Keratinocyte (primary cell): ENCODE data around the gene KIF1B. TPM values are rescaled to one million over a fixed set of nuclear protein-coding genes. Genes with fewer than 3 reads are reported as not detected.
"Not testable (repeated sequence)": the region's sequence is repeated elsewhere in the genome, so short reads cannot be mapped to it uniquely, and the experiment has no call there.

ENCODE experiments used
- DNase-seq: peaks from one replicate; pipeline ENCODE4 v3.0.0-alpha.2; 2011; ENCODE audit warnings: low read depth, missing footprints, low spot score
- FAIRE-seq: peaks from 2 replicates; lab custom pipeline; 2011; peaks lifted over from hg19 to GRCh38; lab: Jason Lieb, UNC
- H2AFZ ChIP-seq: 2 replicates; pipeline ENCODE4 v1.6.0; 2012; ENCODE audit warnings: low read length, control low read depth, inconsistent platforms; ENCODE audit not compliant: control insufficient read depth
- H3K27ac ChIP-seq: 2 replicates; pipeline ENCODE4 v1.5.1; 2011; ENCODE audit warnings: low read length; ENCODE audit not compliant: control insufficient read depth, insufficient read depth
- H3K27me3 ChIP-seq: 3 replicates; pipeline ENCODE4 v1.6.0; 2011; ENCODE audit warnings: low read length; ENCODE audit not compliant: control insufficient read depth, insufficient read depth; ENCODE audit errors: extremely low read depth
- H3K36me3 ChIP-seq, 2 experiments: 2 replicates in 1 of 2; 3 replicates in 1 of 2; pipeline ENCODE4 v1.5.1; 2011; ENCODE audit warnings: low read length in 2 of 2, mild to moderate bottlenecking in 1 of 2; ENCODE audit not compliant: control insufficient read depth in 2 of 2, insufficient read depth in 2 of 2; ENCODE audit errors: extremely low read depth in 1 of 2
- H3K4me1 ChIP-seq: 3 replicates; pipeline ENCODE4 v1.5.1; 2011; ENCODE audit warnings: low read length; ENCODE audit not compliant: control insufficient read depth, insufficient read depth; ENCODE audit errors: extremely low read depth
- H3K4me2 ChIP-seq: 3 replicates; pipeline ENCODE4 v1.6.0; 2011; ENCODE audit warnings: low read depth, low read length; ENCODE audit not compliant: control insufficient read depth, insufficient read depth; ENCODE audit errors: extremely low read depth
- H3K4me3 ChIP-seq, 3 experiments: fragments of 200-600 bp in 1 of 3; sonication (generic) in 1 of 3; 2 replicates in 2 of 3; 3 replicates in 1 of 3; pipeline ENCODE4 v1.5.1; 2011 to 2016; ENCODE audit warnings: low read length in 3 of 3, mild to moderate bottlenecking in 3 of 3, control low read depth in 2 of 3, inconsistent platforms in 1 of 3, low read depth in 1 of 3, mixed read lengths in 1 of 3, mixed run types in 1 of 3, moderate library complexity in 1 of 3; ENCODE audit not compliant: control insufficient read depth in 2 of 3, insufficient read depth in 2 of 3; ENCODE audit errors: extremely low read depth in 1 of 3
- H3K79me2 ChIP-seq: 2 replicates; pipeline ENCODE4 v1.6.0; 2012; ENCODE audit warnings: low read length; ENCODE audit not compliant: control insufficient read depth, insufficient read depth
- H3K9ac ChIP-seq: 3 replicates; pipeline ENCODE4 v1.6.0; 2011; ENCODE audit warnings: low read length; ENCODE audit not compliant: control insufficient read depth, insufficient read depth; ENCODE audit errors: extremely low read depth
- H3K9me1 ChIP-seq: 3 replicates; pipeline ENCODE4 v1.6.0; 2011; ENCODE audit warnings: low read length; ENCODE audit not compliant: control insufficient read depth, insufficient read depth; ENCODE audit errors: extremely low read depth
- H3K9me3 ChIP-seq: 2 replicates; pipeline ENCODE4 v1.5.1; 2012; ENCODE audit warnings: low read depth, low read length; ENCODE audit not compliant: control insufficient read depth
- H4K20me1 ChIP-seq: 3 replicates; pipeline ENCODE4 v1.6.0; 2011; ENCODE audit warnings: low read length; ENCODE audit not compliant: control insufficient read depth, insufficient read depth; ENCODE audit errors: extremely low read depth
- EZH2 ChIP-seq: IDR thresholded peaks from one replicate; pipeline ENCODE4 v1.6.1; 2012; ENCODE audit warnings: inconsistent platforms, mild to moderate bottlenecking, low read length, moderate library complexity
- dilution Hi-C: fragments of 300-500 bp; cut with MboI; formaldehyde crosslinking; loops from one replicate; pipeline ENCODE4 v1.7.0; 2020; ENCODE audit warnings: low sequenced_read_pairs; ENCODE audit not compliant: extremely low pct_ligation_motif_present
- polyA plus RNA-seq, 5 experiments: library from polyadenylated mRNA; depleted of rRNA in 3 of 5; stranded (reverse) in 3 of 5; stranded (forward) in 1 of 5; unstranded in 1 of 5; fragments of >200 nt; gene quantifications; 1 replicate in 1 of 5; 2 replicates in 3 of 5; 3 replicates in 1 of 5; pipeline versions ENCODE4 v1.2.1 to v1.2.3, GENCODE V29; 2011 to 2012; ENCODE audit warnings: missing spikeins in 2 of 5, low read depth in 1 of 5, low replicate concordance in 1 of 5
- TF ChIP-seq, protein P1 (sequence below), 3 experiments: IDR thresholded peaks in 1 of 3; conservative IDR thresholded peaks in 1 of 3; optimal IDR thresholded peaks in 1 of 3; 2 replicates in 2 of 3; 3 replicates in 1 of 3; pipeline versions ENCODE3 to v1.5.1; 2011; ENCODE audit warnings: low read length in 3 of 3, mild to moderate bottlenecking in 3 of 3, moderate library complexity in 2 of 3, control low read depth in 1 of 3, inconsistent platforms in 1 of 3; ENCODE audit not compliant: insufficient read depth in 2 of 3; ENCODE audit errors: extremely low read depth in 1 of 3

The KIF1B gene
- polyA plus RNA-seq, 1 donor (not counting 4 experiments of a cell fraction or from before 2014, with no cell fraction given), result 15.1 TPM

DNA sequence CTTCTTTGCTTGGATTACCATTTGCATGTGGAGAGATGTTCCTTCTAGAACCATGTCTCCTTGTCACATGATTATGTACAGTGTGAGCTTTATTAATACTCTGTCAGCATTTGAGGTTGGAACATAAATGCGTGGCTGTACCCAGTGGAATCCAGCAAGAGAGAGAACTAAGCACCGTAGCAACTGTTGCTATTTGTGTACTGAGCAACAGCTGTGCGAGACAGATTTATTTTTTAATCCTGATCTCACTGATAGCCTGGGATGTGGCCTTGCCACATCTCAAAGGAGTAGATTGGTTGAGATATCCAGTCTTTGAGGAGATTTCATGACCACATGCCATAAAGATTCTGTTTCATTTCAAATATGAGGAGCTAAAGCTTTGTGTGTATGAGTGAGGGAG lies 43.4 kb downstream of the KIF1B start:
- TF ChIP-seq, protein P1, sequence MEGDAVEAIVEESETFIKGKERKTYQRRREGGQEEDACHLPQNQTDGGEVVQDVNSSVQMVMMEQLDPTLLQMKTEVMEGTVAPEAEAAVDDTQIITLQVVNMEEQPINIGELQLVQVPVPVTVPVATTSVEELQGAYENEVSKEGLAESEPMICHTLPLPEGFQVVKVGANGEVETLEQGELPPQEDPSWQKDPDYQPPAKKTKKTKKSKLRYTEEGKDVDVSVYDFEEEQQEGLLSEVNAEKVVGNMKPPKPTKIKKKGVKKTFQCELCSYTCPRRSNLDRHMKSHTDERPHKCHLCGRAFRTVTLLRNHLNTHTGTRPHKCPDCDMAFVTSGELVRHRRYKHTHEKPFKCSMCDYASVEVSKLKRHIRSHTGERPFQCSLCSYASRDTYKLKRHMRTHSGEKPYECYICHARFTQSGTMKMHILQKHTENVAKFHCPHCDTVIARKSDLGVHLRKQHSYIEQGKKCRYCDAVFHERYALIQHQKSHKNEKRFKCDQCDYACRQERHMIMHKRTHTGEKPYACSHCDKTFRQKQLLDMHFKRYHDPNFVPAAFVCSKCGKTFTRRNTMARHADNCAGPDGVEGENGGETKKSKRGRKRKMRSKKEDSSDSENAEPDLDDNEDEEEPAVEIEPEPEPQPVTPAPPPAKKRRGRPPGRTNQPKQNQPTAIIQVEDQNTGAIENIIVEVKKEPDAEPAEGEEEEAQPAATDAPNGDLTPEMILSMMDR (optimal IDR thresholded peaks at IDR 0.05 in 1 of 3, IDR thresholded peaks at IDR 0.05 in 1 of 3, conservative IDR thresholded peaks at IDR 0.05 in 1 of 3; ENCODE audit: extremely low read depth in 1 of 3, insufficient read depth in 2 of 3, low read length in 3 of 3), result no peak
- TF ChIP-seq EZH2, result no peak
- H3K9me3 ChIP-seq, result no peaks in the 10 kb centered on the region
- no peak overlapping the region for H2AFZ ChIP-seq
- no peak overlapping the region for H3K4me3 ChIP-seq
- peaks cover 8% of the 10 kb centered on the region for H3K4me1 ChIP-seq
- H3K4me2 ChIP-seq, result no peak overlapping the region
- H3K9ac ChIP-seq, result no peak overlapping the region
- DNase-seq (no peak), FAIRE-seq (peak; percentile 64)
- H4K20me1 ChIP-seq, result no peaks in the 10 kb centered on the region
- no peaks in the 10 kb centered on the region for H3K36me3 ChIP-seq
- dilution Hi-C loops, result no loop called here
- peaks cover 39% of the 10 kb centered on the region for H3K79me2 ChIP-seq
- peak overlapping the region; percentile 36 for H3K27ac ChIP-seq
- no peaks in the 10 kb centered on the region for H3K27me3 ChIP-seq
- peaks cover 2% of the 10 kb centered on the region for H3K9me1 ChIP-seq

DNA sequence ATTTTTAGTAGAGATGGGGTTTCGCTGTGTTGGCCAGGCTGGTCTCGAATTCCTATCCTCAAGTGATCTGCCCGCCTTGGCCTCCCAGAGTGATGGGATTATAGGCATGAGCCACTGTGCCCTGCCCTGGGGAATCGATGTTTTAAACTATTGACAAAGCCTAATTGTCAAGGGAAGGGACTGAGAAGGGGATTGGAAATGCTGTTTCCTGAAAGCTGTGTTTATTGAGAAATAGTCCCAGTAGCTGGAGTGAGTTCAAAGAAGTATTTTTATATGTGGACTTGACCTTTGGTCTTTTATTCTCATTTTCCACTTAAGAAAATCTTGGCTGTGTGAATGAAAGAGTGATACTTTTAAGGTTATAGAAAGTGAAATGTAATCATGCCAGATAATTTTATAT lies 47.5 kb downstream of the KIF1B start:
- Histone ChIP-seq H3K27me3 (no peaks in the 10 kb centered on the region), H3K4me2 (no peak overlapping the region), H4K20me1 (no peaks in the 10 kb centered on the region), H3K36me3 (peaks cover 5 to 9% of the 10 kb centered on the region in 2 experiments), H2AFZ (no peak overlapping the region), H3K9ac (no peak overlapping the region), H3K79me2 (peaks cover 14% of the 10 kb centered on the region), H3K9me3 (no peaks in the 10 kb centered on the region), H3K27ac (no peak overlapping the region), H3K9me1 (peaks cover 2% of the 10 kb centered on the region), H3K4me1 (peaks cover 2% of the 10 kb centered on the region), H3K4me3 (no peak overlapping the region)
- TF ChIP-seq EZH2, result no peak
- TF ChIP-seq, protein P1 (optimal IDR thresholded peaks at IDR 0.05 in 1 of 3, IDR thresholded peaks at IDR 0.05 in 1 of 3, conservative IDR thresholded peaks at IDR 0.05 in 1 of 3; ENCODE audit: extremely low read depth in 1 of 3, insufficient read depth in 2 of 3, low read length in 3 of 3), result no peak
- dilution Hi-C loops, result no loop called here
- no peak for FAIRE-seq
- no peak for DNase-seq

DNA sequence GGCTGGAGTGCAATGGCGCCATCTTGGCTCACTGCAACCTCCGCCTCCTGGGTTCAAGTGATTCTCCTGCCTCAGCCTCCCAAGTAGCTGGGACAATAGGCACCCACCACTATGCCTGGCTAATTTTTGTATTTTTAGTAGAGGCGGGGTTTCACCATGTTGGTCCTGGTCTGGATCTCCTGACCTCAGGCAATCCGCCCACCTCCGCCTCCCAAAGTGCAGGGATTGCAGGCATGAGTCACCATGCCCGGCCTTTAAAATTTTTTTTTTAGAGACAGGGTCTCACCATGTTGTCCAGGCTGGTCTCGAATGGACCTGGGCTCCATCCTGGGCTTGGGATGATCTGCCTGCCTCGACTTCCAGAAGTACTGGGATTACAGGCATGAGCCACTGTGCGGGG lies 49.2 kb downstream of the KIF1B start:
- H3K4me1 ChIP-seq, H3K9me1 ChIP-seq, dilution Hi-C loops, H3K27ac ChIP-seq, H3K4me3 ChIP-seq, H2AFZ ChIP-seq, FAIRE-seq, H3K4me2 ChIP-seq, H3K79me2 ChIP-seq, H3K9ac ChIP-seq, H4K20me1 ChIP-seq, H3K9me3 ChIP-seq, DNase-seq, H3K27me3 ChIP-seq: not testable (repeated sequence)
- peaks cover 9 to 17% of the 10 kb centered on the region in 2 experiments for H3K36me3 ChIP-seq
